HG02610 (cell line): ENCODE data around the gene TPSD1.
"Not testable (repeated sequence)": the region's sequence is repeated elsewhere in the genome, so short reads cannot be mapped to it uniquely, and the experiment has no call there.

Experiments used
- ATAC-seq: cut with Tn5 transposase; IDR thresholded peaks from one replicate; pipeline ENCODE4 v1.9.1; 2021; ENCODE audit warnings: mild to moderate bottlenecking, moderate library complexity; ENCODE audit not compliant: unreplicated experiment

The TPSD1 gene

DNA sequence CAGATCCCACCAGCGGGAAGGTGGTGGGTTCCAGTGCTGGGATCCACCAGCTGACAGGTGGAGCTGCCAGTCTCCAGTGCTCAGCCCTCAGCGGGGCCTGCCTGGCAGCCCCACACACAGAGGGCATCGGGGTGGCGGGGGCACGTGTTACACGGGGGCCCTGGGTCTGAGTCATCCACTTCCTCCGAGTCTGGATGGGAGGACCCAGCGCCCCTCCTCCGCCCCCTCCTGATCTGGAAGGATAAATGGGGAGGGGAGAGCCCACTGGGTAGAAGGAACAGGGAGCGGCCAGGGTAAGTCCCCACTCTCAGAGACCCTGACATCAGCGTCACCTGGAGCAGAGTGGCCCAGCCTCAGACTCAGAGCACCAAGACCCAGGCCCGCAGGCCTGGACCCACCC, 15.4 kb upstream of the TPSD1 start, which contains the start of gene TPSAB1:
Gene TPSAB1 (plus strand): TSS at position 270 of the 400 bp plus-strand sequence. CDS start 234 bp downstream, outside the sequence.
- not testable (repeated sequence) for ATAC-seq

DNA sequence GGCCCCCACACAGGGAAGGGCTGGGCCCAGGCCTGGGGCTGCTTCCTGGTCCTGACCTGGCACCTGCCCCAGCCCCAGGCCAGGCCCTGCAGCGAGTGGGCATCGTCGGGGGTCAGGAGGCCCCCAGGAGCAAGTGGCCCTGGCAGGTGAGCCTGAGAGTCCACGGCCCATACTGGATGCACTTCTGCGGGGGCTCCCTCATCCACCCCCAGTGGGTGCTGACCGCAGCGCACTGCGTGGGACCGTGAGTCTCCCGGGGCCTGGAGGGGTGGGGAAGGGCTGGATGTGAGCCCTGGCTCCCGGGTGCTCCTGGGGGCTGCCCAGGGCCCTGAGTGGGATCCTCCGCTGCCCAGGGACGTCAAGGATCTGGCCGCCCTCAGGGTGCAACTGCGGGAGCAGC, 14.8 kb upstream of the TPSD1 start:
- not testable (repeated sequence) for ATAC-seq

GRCh38 chr16:1243363-1243762, 12.5 kb upstream of the TPSD1 start:
- not testable (repeated sequence) for ATAC-seq

DNA sequence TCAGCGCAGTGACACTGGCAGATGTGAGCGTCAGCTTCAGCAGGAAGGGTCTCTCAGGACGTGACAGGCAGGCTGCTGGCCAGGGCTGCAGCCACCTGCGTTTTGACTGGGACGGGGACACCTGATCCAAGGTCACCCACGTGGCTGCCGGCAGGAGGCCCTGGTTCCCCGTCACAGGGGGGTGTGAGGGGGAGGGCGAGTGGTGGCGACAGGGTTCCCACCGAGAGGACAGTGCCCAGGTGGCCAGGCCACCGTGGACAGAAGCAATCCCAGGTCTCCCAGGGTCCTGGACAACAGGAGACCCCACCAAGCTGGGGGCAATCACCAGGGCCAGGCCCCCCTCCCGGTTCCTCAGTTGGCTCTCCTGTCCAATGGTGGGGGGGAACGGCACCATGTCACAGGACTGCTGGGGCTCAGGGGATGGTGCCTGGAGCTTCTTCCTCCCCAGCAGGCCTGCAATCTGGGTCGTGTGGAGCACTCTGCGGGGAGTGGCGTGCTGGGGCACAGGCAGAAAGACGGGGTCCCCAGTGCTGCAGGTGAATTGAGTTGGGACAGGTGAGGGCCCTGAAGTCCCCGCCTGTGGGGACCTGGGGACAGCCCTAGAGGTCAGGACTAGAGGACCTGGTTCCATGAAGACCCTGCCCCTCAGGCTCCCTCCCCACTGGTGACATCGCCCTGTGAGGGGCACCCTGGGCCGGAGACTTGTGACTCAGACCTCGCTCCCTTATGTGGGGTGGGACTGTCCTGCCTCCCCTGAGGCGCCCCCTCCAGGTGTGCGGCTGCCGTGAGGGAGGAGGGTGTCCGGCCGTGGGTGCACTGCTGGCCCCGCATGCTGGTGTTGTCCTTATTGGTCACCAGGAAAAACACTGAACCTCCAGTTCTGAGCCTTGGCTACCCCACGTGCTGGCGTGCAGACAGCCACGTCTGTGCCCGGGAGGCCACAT, 11.7 kb upstream of the TPSD1 start:
- ATAC-seq, result not testable (repeated sequence)

- no peak for ATAC-seq
These were observed 11.0 kb upstream of the TPSD1 start for GRCh38 chr16:1244881-1245280.

GRCh38 chr16:1245452-1246020, 10.3 kb upstream of the TPSD1 start:
- no peak for ATAC-seq

DNA sequence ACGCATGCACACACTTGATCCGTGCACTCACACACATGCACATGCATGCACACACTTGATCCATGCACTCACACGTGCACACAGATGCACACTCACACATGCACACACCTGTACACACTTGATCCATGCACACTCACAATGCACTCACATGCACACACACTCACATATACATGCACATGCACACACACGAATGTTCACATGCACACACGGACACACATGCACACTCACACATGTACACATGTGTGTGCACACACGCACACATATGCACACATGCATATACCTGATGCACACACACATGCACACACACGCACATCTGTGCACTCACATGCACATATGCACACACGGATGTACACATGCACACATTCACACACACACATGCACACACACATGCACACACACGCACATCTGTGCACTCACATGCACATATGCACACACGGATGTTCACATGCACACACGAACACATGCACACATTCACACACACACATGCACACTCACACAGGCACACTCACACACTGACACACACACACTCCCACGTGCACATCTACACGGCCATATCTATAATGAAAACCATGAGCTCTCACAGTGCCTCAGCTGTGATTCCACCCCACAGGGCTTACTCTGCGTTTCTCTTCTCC, 7.8 kb upstream of the TPSD1 start:
- ATAC-seq, result not testable (repeated sequence)

- not testable (repeated sequence) for ATAC-seq
These were observed 6.7 kb upstream of the TPSD1 start for GRCh38 chr16:1249031-1249755.

- ATAC-seq, result not testable (repeated sequence)
These were observed 2.0 kb upstream of the TPSD1 start for GRCh38 chr16:1253701-1254364.

DNA sequence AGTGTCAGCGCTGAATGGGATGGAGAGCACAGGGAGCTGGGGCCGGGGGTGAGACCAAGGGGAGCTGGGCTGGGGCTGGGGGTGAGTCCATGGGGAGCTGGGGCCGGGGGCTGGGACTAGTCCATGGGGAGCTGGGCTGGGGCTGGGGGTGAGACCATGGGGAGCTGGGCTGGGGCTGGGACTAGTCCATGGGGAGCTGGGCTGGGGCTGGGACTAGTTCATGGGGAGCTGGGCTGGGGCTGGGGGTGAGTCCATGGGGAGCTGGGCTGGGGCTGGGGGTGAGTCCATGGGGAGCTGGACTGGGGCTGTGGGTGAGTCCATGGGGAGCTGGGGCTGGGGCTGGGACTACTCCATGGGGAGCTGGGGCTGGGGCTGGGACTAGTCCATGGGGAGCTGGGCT, 1.0 kb upstream of the TPSD1 start:
- not testable (repeated sequence) for ATAC-seq

GRCh38 chr16:1256296-1256873, 516 bp downstream of the TPSD1 start:
- not testable (repeated sequence) for ATAC-seq

DNA sequence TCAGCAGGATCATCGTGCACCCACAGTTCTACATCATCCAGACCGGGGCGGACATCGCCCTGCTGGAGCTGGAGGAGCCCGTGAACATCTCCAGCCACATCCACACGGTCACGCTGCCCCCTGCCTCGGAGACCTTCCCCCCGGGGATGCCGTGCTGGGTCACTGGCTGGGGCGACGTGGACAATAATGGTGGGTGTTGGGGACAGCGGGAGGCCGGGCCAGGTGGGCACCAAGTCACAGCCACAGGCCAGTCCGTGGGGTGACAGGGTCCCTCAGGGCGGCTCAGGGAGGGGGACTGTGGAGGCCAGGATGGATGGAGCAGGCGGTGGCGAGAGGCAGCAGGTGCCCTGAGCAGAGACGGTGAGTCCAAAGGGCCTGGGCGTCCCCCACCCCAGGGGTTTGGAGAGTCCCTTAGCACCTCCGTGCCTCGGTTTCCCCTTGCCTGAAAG, 1.0 kb downstream of the TPSD1 start:
- no peak for ATAC-seq

- ATAC-seq, result no peak
These were observed 1.8 kb downstream of the TPSD1 start for GRCh38 chr16:1257561-1258224.

GRCh38 chr16:1258225-1258600, 2.3 kb downstream of the TPSD1 start:
- no peak for ATAC-seq

DNA sequence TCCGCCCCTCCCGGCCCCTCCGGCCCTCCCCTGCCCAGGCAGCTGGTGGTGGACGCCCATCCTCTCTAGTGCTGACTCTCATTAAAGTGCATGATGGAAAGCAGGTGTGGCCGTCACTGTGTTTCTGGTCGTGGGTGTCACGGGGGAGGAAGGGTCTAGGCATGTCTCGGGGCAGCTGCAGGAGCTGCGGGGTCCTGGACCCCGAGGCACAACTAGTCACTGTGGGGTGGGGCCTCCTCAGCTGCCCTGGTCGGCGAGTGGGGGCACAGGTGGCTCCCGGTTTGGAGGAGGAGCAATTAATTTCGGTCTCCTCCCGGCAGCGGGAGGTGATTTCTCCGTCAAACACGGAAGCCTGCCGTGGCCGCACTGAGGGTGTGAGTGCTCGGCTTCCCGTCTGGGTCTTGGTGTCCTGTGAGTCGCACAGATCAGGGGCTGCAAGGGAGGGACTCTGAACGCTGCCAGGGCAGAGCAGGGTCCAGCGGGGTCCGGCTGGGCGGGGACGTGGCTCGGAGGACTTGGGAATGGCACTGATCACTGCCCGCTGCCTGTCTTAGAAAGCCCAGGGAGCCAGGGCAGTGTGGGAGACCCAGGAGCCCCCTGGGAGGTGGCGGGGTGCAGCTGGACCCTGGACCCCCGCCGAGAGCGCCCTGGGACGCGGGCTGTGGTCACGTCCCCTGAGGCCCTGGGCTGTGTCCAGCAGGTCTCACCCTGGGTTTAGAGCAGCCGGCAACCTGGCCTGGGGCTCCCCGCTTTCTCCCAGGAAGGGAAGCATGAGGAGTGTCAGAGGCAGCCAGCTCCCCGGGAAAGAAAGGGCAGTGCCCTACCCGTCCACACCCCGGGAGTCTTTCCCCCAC, 3.3 kb downstream of the TPSD1 start:
- no peak for ATAC-seq

DNA sequence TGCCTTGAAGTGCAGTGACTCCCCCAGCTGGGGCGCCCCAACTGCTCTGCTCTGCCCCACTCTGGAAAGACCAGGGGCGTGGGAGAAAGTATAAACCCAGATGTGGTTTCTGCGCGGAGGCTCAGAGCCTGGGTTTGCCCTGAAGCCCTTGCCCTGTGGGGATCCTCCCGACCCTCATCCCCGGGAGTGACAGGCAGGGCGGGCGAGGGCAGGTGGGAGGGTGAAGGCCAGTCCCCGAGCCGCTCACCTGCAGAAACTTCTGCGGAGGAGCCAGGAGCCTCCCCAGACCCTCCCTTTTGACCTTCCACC, 3.8 kb downstream of the TPSD1 start:
- no peak for ATAC-seq

GRCh38 chr16:1260101-1260680, 4.3 kb downstream of the TPSD1 start:
- no peak for ATAC-seq

DNA sequence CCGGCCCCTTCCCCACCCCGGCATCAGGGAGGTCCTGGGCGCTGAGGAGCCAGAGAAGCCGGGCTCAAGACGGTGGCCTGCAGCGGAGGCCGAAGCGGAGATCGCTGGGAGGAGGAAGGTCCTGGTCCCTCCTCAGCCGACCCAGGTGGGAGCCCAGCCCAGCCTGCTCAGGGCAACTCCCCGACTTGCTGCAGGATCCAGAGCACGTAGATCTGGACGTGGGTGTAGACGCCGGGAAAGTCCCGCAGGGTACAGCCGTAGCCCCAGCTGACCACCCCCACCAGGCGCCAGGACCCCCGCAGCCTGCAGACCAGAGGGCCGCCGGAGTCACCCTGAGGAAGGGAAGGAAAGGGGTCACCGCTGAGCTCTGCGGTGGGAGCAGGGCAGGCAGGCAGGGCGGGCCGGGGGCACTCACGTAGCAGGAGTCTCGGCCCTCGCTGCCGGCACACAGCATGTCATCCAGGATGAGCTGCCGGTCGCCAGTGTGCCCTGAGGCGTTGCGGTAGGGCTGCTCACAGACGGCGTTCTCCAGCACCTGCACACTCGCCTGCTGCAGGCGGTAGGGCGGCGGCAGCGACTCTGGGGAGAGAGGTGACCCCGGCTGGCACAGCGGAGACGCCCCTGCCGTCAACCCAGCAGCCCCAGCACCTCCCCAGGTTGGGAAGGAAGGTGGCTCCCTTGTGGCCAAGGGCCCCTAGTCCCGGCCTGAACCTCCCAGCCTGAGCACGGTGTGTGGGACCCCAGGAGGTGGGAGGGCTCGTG, 5.4 kb downstream of the TPSD1 start:
- no peak for ATAC-seq
